A549 (cell line): Measurements from ENCODE around the gene OSBPL3. TPM values are rescaled to one million over a fixed set of nuclear protein-coding genes. Genes with fewer than 3 reads are reported as not detected.

ENCODE experiments used
- ATAC-seq, 2 experiments: fragments of 200-7000 bp in 1 of 2; fragments of >200 bp in 1 of 2; cut with Nextera tagmentation in 1 of 2; cut with Tn5 transposase in 1 of 2; 3 replicates each; pipeline versions ENCODE4 v1.8.0 to v1.9.1; 2018 to 2020; ENCODE audit warnings: mild to moderate bottlenecking in 1 of 2, moderate library complexity in 1 of 2
- CTCF ChIA-PET: fragments of 300-600 bp; sonication (Branson Sonifier 250); formaldehyde crosslinking; extraction: SDS; loops from one replicate; lab custom pipeline; 2021; ENCODE audit warnings: antibody characterized with exemption, inconsistent platforms; lab: Yijun Ruan, JAX
- POLR2A ChIA-PET: fragments of 350-600 bp; formaldehyde crosslinking; extraction: SDS; loops from one replicate; lab custom pipeline; 2021; ENCODE audit warnings: antibody characterized with exemption, inconsistent platforms; lab: Yijun Ruan, JAX
- DNase-seq, 2 experiments: peaks; one replicate each; pipeline versions ENCODE4 v3.0.0 to v3.0.0-alpha.2; 2011 to 2016; ENCODE audit warnings: low read depth in 1 of 2, low spot score in 1 of 2
- FAIRE-seq: peaks from 2 replicates; lab custom pipeline; 2011; peaks lifted over from hg19 to GRCh38; lab: Jason Lieb, UNC
- H3K27ac ChIP-seq, 2 experiments: fragments of >200 bp; sonication (Bioruptor Twin); formaldehyde crosslinking; 3 replicates each; pipeline ENCODE4 v1.5.1; 2016 to 2017
- H3K4me1 ChIP-seq: fragments of >200 bp; sonication (Bioruptor Twin); formaldehyde crosslinking; 3 replicates; pipeline ENCODE4 v1.6.1; 2016
- H3K4me2 ChIP-seq: fragments of >200 bp; sonication (Bioruptor Twin); formaldehyde crosslinking; 3 replicates; pipeline ENCODE4 v1.6.1; 2016
- H3K4me3 ChIP-seq: fragments of >200 bp; sonication (Bioruptor Twin); formaldehyde crosslinking; 3 replicates; pipeline ENCODE4 v1.5.1; 2016
- H3K9me3 ChIP-seq: fragments of >200 bp; sonication (Bioruptor Twin); formaldehyde crosslinking; 3 replicates; pipeline ENCODE4 v1.6.1; 2016
- EHMT2 ChIP-seq: fragments of 200-600 bp; sonication (generic); IDR thresholded peaks from 2 replicates; pipeline ENCODE4 v1.6.1; 2016; ENCODE audit warnings: antibody characterized with exemption, low read depth, mild to moderate bottlenecking, moderate library complexity
- EP300 ChIP-seq, 2 experiments: fragments of >200 bp; sonication (Bioruptor Twin); formaldehyde crosslinking; IDR thresholded peaks; 2 replicates in 1 of 2; 3 replicates in 1 of 2; pipeline ENCODE4 v1.6.1; 2016 to 2017
- FOSL2 ChIP-seq, 2 experiments: fragments of 450-650 bp in 1 of 2; fragments of >200 bp in 1 of 2; sonication (Bioruptor Twin) in 1 of 2; formaldehyde crosslinking; IDR thresholded peaks; 2 replicates each; pipeline versions ENCODE4 v1.5.0 to v1.6.1; 2016 to 2020; ENCODE audit warnings: mild to moderate bottlenecking in 1 of 2, moderate library complexity in 1 of 2
- HES2 ChIP-seq: fragments of >200 bp; sonication (Bioruptor Twin); formaldehyde crosslinking; IDR thresholded peaks from 2 replicates; pipeline ENCODE4 v1.6.1; 2016
- HOXB13 ChIP-seq: fragments of 250-450 bp; sonication (Bioruptor Pico); IDR thresholded peaks from 2 replicates; pipeline ENCODE4 v1.5.0; 2020; ENCODE audit warnings: low read depth, mild to moderate bottlenecking, moderate library complexity
- JUN ChIP-seq, 2 experiments: fragments of >200 bp; sonication (Bioruptor Twin); formaldehyde crosslinking; IDR thresholded peaks; 2 replicates in 1 of 2; 3 replicates in 1 of 2; pipeline ENCODE4 v1.6.1; 2016 to 2017
- KDM1A ChIP-seq: fragments of 200-600 bp; sonication (generic); IDR thresholded peaks from 2 replicates; pipeline ENCODE4 v1.6.1; 2016; ENCODE audit warnings: low read depth, mild to moderate bottlenecking
- KDM5A ChIP-seq: fragments of 200-600 bp; sonication (generic); IDR thresholded peaks from 2 replicates; pipeline ENCODE4 v1.6.1; 2016; ENCODE audit warnings: antibody characterized with exemption, mild to moderate bottlenecking
- NFE2L2 ChIP-seq: fragments of 150-350 bp; conservative IDR thresholded peaks from 2 replicates; pipeline ENCODE4 v1.6.1; 2014; ENCODE audit warnings: low read length
- NPAS2 ChIP-seq: fragments of 250-450 bp; sonication (Bioruptor Pico); IDR thresholded peaks from 2 replicates; pipeline ENCODE4 v1.8.0; 2022; ENCODE audit warnings: mild to moderate bottlenecking, moderate library complexity, borderline replicate concordance
- NR3C1 ChIP-seq: fragments of >200 bp; sonication (Bioruptor Twin); formaldehyde crosslinking; IDR thresholded peaks from 3 replicates; pipeline ENCODE4 v1.6.1; 2017
- POLR2A ChIP-seq: IDR thresholded peaks from 2 replicates; pipeline ENCODE4 v1.6.1; 2012; ENCODE audit warnings: mild to moderate bottlenecking, low read length
- RARB ChIP-seq: fragments of 250-450 bp; sonication (Bioruptor Pico); IDR thresholded peaks from 2 replicates; pipeline ENCODE4 v1.8.0; 2021; ENCODE audit warnings: mild to moderate bottlenecking, moderate library complexity
- RCOR1 ChIP-seq: fragments of 150-350 bp; IDR thresholded peaks from 2 replicates; pipeline ENCODE4 v1.6.1; 2014; ENCODE audit warnings: antibody characterized with exemption, low read length, low read depth
- RFX5 ChIP-seq: fragments of 450-650 bp; IDR thresholded peaks from 2 replicates; pipeline ENCODE4 v1.7.1; 2014; ENCODE audit warnings: antibody characterized with exemption, mild to moderate bottlenecking, moderate library complexity
- RNF2 ChIP-seq: fragments of 200-600 bp; sonication (generic); IDR thresholded peaks from 2 replicates; pipeline ENCODE4 v1.6.1; 2016; ENCODE audit warnings: low read depth, mild to moderate bottlenecking, antibody characterized with exemption, moderate library complexity, borderline replicate concordance
- SMC3 ChIP-seq: fragments of >200 bp; sonication (Bioruptor Twin); formaldehyde crosslinking; IDR thresholded peaks from 3 replicates; pipeline ENCODE4 v1.6.1; 2018; ENCODE audit warnings: inconsistent platforms
- SREBF2 ChIP-seq: fragments of 450-650 bp; IDR thresholded peaks from 2 replicates; pipeline ENCODE4 v1.6.1; 2014; ENCODE audit warnings: mild to moderate bottlenecking, moderate library complexity
- TP53 ChIP-seq: fragments of 250-450 bp; sonication (Bioruptor Pico); IDR thresholded peaks from 2 replicates; pipeline ENCODE4 v1.5.0; 2021; ENCODE audit warnings: mild to moderate bottlenecking, moderate library complexity
- ZFP36 ChIP-seq: fragments of 450-650 bp; IDR thresholded peaks from 2 replicates; pipeline ENCODE4 v1.6.1; 2014; ENCODE audit warnings: borderline replicate concordance; ENCODE audit not compliant: partially characterized antibody
- ZNF302 ChIP-seq: fragments of 250-450 bp; sonication (Bioruptor Pico); IDR thresholded peaks from 2 replicates; pipeline ENCODE4 v1.9.0; 2021; ENCODE audit warnings: inconsistent platforms, mild to moderate bottlenecking, moderate library complexity
- WGBS: methylation state at CpG from one replicate; pipeline ENCODE4 v1.1.6; 2017; ENCODE audit errors: missing lambda C conversion rate; 5-methylcytosine and 5-hydroxymethylcytosine counted together
- polyA plus RNA-seq, 4 experiments: library from polyadenylated mRNA; depleted of rRNA in 3 of 4; stranded (reverse); fragments of >200 nt; fragmentation: RNase III in 1 of 4; extraction: RNeasy Plus Mini Kit Qiagen cat#74134 plus additional on column Dnase treatment in 1 of 4; gene quantifications; 2 replicates in 3 of 4; 3 replicates in 1 of 4; pipeline ENCODE4 v1.2.3, GENCODE V29; 2011 to 2017
- TF ChIP-seq, protein P1 (sequence below): IDR thresholded peaks from 2 replicates; pipeline ENCODE4 v1.6.1; 2012
- TF ChIP-seq, protein P2 (sequence below): fragments of 200-600 bp; sonication (generic); IDR thresholded peaks from 2 replicates; pipeline ENCODE4 v1.6.1; 2016; ENCODE audit warnings: antibody characterized with exemption, mild to moderate bottlenecking, moderate library complexity

Gene OSBPL3
- polyA plus RNA-seq, 2 of the 4 experiments (the other 2 are of a cell fraction): 10.9 to 17.4 TPM

- TF ChIP-seq, protein P1, sequence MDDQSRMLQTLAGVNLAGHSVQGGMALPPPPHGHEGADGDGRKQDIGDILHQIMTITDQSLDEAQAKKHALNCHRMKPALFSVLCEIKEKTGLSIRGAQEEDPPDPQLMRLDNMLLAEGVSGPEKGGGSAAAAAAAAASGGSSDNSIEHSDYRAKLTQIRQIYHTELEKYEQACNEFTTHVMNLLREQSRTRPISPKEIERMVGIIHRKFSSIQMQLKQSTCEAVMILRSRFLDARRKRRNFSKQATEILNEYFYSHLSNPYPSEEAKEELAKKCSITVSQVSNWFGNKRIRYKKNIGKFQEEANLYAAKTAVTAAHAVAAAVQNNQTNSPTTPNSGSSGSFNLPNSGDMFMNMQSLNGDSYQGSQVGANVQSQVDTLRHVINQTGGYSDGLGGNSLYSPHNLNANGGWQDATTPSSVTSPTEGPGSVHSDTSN: no peak
- TF ChIP-seq ZFP36 (no peak), RFX5 (no peak), POLR2A (no peak), NFE2L2 (no peak), KDM5A (no peak), RCOR1 (no peak), EHMT2 (no peak), RARB (CRISPR knock-in tag) (no peak), ZNF302 (CRISPR knock-in tag) (no peak), NPAS2 (CRISPR knock-in tag) (no peak), RNF2 (no peak), SREBF2 (no peak), HES2 (no peak), EP300 (IDR thresholded peaks at IDR 0.05) (no peak), TP53 (CRISPR knock-in tag) (no peak), SMC3 (no peak), FOSL2 (IDR thresholded peaks at IDR 0.05) (no peak), FOSL2 (CRISPR knock-in tag; IDR thresholded peaks at IDR 0.05) (no peak), NR3C1 (no peak)
- H3K4me2 ChIP-seq: no peak overlapping the region
- DNase-seq (no peak), FAIRE-seq (no peak), ATAC-seq (no peak)
- no peak overlapping the region for H3K4me3 ChIP-seq
- no peak overlapping the region for H3K27ac ChIP-seq
- ChIA-PET POLR2A (no interaction called here), CTCF (interaction anchor here (0.6 to 5.2 kb wide), 2 partner anchors 13 to 292 kb away, joined by 3 to 27 read pairs; no protein-coding TSS in a partner anchor)
- 96% methylated on average over 6 of the region's 6 CpGs for WGBS
- H3K9me3 ChIP-seq: no peaks in the 10 kb centered on the region
- H3K4me1 ChIP-seq: no peaks in the 10 kb centered on the region
Observed at GRCh38 chr7:24800073-24800472, 179.9 kb downstream of the OSBPL3 start.

DNA sequence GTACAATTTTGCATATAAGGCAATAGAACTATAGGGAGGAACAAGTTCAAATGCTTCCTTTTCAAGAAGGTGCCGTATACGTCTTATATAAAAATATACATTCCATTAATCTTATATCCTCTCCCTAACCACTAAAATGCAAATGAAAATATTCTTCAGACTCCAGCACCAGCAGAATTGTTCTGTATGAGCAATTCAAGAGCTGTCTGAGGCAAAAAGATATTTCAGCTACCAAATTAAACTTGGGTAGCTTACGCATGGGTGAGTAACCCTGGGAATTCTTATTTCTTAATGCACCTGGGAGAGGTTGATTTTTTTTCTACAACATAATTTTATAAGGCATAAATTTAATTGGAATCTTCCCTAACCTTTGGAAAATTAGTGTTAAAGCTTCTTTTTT lies 180.5 kb downstream of the OSBPL3 start:
- no peak for ATAC-seq
- Histone ChIP-seq H3K4me1 (no peaks in the 10 kb centered on the region), H3K9me3 (no peaks in the 10 kb centered on the region), H3K27ac (no peak overlapping the region), H3K4me2 (no peak overlapping the region)
- POLR2A ChIA-PET: no interaction called here
- no peak for TF ChIP-seq NFE2L2
- no peak for TF ChIP-seq KDM1A
- TF ChIP-seq JUN (IDR thresholded peaks at IDR 0.05): no peak
- TF ChIP-seq, protein P2, sequence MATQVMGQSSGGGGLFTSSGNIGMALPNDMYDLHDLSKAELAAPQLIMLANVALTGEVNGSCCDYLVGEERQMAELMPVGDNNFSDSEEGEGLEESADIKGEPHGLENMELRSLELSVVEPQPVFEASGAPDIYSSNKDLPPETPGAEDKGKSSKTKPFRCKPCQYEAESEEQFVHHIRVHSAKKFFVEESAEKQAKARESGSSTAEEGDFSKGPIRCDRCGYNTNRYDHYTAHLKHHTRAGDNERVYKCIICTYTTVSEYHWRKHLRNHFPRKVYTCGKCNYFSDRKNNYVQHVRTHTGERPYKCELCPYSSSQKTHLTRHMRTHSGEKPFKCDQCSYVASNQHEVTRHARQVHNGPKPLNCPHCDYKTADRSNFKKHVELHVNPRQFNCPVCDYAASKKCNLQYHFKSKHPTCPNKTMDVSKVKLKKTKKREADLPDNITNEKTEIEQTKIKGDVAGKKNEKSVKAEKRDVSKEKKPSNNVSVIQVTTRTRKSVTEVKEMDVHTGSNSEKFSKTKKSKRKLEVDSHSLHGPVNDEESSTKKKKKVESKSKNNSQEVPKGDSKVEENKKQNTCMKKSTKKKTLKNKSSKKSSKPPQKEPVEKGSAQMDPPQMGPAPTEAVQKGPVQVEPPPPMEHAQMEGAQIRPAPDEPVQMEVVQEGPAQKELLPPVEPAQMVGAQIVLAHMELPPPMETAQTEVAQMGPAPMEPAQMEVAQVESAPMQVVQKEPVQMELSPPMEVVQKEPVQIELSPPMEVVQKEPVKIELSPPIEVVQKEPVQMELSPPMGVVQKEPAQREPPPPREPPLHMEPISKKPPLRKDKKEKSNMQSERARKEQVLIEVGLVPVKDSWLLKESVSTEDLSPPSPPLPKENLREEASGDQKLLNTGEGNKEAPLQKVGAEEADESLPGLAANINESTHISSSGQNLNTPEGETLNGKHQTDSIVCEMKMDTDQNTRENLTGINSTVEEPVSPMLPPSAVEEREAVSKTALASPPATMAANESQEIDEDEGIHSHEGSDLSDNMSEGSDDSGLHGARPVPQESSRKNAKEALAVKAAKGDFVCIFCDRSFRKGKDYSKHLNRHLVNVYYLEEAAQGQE: no peak
- no peak for TF ChIP-seq KDM5A
- no peak for TF ChIP-seq HOXB13 (CRISPR knock-in tag)
- TF ChIP-seq, all 56 proteins: peak for 0
- 95% methylated on average over 3 of the region's 3 CpGs for WGBS
- CTCF ChIA-PET: interaction anchor here (5.2 kb wide), 1 partner anchor 14 kb away, joined by 27 read pairs; no protein-coding TSS in a partner anchor
- no peak overlapping the region for H3K4me3 ChIP-seq
- no peak for DNase-seq
- FAIRE-seq: no peak
